ENCODE data around the gene PSPN. TPM values are rescaled to one million over a fixed set of nuclear protein-coding genes. Genes with fewer than 3 reads are reported as not detected.

Gene PSPN
- total and polyA plus RNA-seq, 9 of the 15 experiments (the other 6 are each of a cell fraction or from before 2014, with no cell fraction given): 0.21 to 1.1 (median 0.58) TPM

- TF ChIP-seq STAT6 (CRISPR knock-in tag; IDR thresholded peaks at IDR 0.05) (no peak; the same call in 1 of the 2 replicates), SOX6 (IDR thresholded peaks at IDR 0.05) (peak; percentile 2; the same call in 1 of the 2 replicates), RBBP5 (IDR thresholded peaks at IDR 0.05; ENCODE audit: borderline replicate concordance, insufficient read depth, low read length, poor library complexity, severe bottlenecking) (peak; percentile 65), NBN (IDR thresholded peaks at IDR 0.05; ENCODE audit: low read depth) (no peak), MEIS2 (IDR thresholded peaks at IDR 0.05; ENCODE audit: partially characterized antibody) (peak; percentile 56), GATAD2B (IDR thresholded peaks at IDR 0.05; ENCODE audit: borderline replicate concordance) (no peak), CREB1 (IDR thresholded peaks at IDR 0.05) (peak; percentile 81), CREB1 (CRISPR knock-in tag; IDR thresholded peaks at IDR 0.05) (peak; percentile 90), E2F8 (IDR thresholded peaks at IDR 0.05; ENCODE audit: low read depth, partially characterized antibody) (peak; percentile 54), NR2C2 (CRISPR knock-in tag; IDR thresholded peaks at IDR 0.05) (peak; percentile 99), NR2C2 (tag; IDR thresholded peaks at IDR 0.05) (peak; percentile 100), ZNF316 (IDR thresholded peaks at IDR 0.05) (no peak), ZFPM2 (CRISPR knock-in tag; IDR thresholded peaks at IDR 0.05) (no peak), POLR2A (conservative IDR thresholded peaks at IDR 0.05) (peak; percentile 71), MTA2 (IDR thresholded peaks at IDR 0.05; ENCODE audit: low read depth) (peak; percentile 57), RBM14 (IDR thresholded peaks at IDR 0.05; ENCODE audit: borderline replicate concordance, insufficient read depth, low read depth, low read length) (no peak), PHF8 (IDR thresholded peaks at IDR 0.05; ENCODE audit: borderline replicate concordance, low read length) (peak; percentile 65), ATF3 (IDR thresholded peaks at IDR 0.05) (peak; percentile 88), ATF3 (CRISPR knock-in tag; conservative IDR thresholded peaks at IDR 0.05) (no peak), DPF2 (IDR thresholded peaks at IDR 0.05) (no peak), SIN3A (IDR thresholded peaks at IDR 0.05; ENCODE audit: borderline replicate concordance in 2 of 2, control insufficient read depth in 1 of 2, low read depth in 2 of 2, low read length in 2 of 2) (peak; percentile 83 to 96; a peak in 3 of 4 replicates), PKNOX1 (IDR thresholded peaks at IDR 0.05) (no peak)
These were observed 17.6 kb upstream of the PSPN start, which contains the start of gene GTF2F1 (continued) for GRCh38 chr19:6393074-6393982.
